Stimulated activated naive CD8-positive, alpha-beta T cell treated with anti-CD3 and anti-CD28 coated beads, Interleukin-15, amount 100 ng/mL, for 72 hours (primary cell): ENCODE data around the gene STRA6.

Experiments
- ATAC-seq: fragments of 150-1000 bp; cut with Tn5 transposase; 2 replicates; pipeline ENCODE4 v1.10.0; 2021; ENCODE audit warnings: mild to moderate bottlenecking, moderate library complexity
- DNase-seq, 2 donors: peaks; one replicate each; pipeline ENCODE4 v3.0.0; 2021 to 2022
- H3K27ac Mint-ChIP-seq, 2 donors: one replicate each; pipeline ENCODE4 v1.8.0; 2022; ENCODE audit warnings: mild to moderate bottlenecking in 2 of 2, mixed read lengths in 2 of 2, moderate library complexity in 2 of 2
- H3K27me3 Mint-ChIP-seq: one replicate; pipeline ENCODE4 v1.8.0; 2022; ENCODE audit warnings: mixed read lengths
- H3K4me1 Mint-ChIP-seq: one replicate; pipeline ENCODE4 v1.8.0; 2022; ENCODE audit warnings: mild to moderate bottlenecking, mixed read lengths
- H3K4me3 Mint-ChIP-seq, 2 donors: one replicate each; pipeline ENCODE4 v1.8.0; 2022; ENCODE audit warnings: mild to moderate bottlenecking in 2 of 2, mixed read lengths in 2 of 2, moderate library complexity in 1 of 2
- H3K9me3 Mint-ChIP-seq, 2 donors: one replicate each; pipeline ENCODE4 v1.8.0; 2022; ENCODE audit warnings: mixed read lengths in 2 of 2

Gene STRA6

DNA sequence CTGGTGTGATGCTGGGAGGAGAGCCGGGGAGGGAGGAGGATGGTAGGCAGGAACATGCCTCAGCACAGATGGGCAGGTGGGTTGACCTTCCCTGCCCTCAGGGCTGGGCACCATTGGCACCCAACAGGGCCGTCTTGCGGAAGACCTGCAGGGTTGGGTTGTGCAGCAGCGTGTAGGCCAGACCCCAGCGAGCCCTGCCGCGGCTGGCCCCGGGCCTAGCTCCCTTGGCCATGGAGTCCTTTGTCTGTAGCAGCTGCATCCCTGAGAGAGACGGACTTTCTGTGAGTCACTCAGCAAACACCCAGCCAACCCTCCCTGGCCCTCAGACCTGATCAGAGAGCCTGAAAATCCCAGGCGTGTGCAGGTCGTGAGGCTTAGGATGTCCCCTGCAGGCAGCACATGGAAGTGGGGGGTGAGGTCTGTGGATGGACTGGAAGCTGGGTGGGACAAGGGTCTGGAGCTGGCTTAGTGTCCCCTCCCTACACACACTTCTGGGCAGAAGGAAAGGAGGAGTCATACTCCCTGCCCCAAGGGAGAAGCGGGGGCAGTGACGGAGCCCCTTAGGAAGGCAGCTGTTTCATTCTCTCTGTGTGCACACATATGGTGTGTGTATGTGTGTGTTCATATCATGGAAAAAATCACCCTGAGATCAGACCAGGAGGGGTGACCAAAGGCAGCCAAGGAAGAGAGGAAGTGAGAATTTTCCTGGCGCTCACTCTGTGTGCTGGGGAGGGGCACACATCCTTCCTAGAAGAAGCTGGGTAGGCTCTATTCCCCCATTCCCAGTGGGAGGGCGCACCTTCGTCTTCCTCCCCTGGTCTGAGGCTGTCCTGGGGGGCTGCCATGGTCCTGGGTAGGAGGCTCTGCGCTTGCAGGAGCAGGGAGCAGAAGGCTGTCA, 22.4 kb downstream of the STRA6 start:
- no peak for DNase-seq
- H3K4me1 Mint-ChIP-seq, result no peaks in the 10 kb centered on the region

DNA sequence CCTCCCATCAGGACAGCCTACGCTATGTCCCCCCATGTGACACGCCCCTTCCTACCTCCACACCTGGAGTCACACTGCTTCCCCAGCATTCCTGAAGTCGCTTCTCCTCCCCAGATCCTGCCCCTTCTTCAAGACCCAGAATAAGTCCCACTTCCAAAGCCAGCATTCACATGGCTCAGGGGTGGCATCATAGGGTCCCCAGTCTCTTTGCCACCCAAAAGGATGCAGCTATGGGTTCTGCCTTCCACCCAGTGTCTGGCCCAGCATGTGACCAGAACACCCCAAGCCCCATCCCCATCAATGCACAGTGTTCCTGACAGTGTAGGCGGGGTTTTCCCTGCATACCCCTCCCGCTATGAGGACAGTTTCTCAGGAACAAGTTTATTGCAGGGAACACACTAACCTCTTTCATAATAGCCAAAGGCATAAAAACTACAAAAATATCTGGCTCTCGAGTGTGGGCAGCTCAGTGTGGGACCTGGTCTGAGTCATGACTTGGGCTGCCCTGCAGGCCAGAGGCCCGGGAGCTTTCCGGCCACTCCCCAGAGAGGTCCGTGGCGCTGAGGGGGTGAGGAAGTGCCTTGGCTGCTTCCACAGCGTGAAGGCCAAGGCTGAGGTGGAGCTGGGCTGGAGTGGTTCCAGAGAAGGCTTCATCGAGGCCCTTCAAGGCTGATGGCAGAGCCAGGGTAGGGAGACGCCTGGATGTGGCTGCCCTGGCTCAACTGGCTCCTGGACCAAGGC, 23.3 kb downstream of the STRA6 start:
- no peaks in the 10 kb centered on the region for H3K9me3 Mint-ChIP-seq
- no peaks in the 10 kb centered on the region for H3K27me3 Mint-ChIP-seq
- no peak for DNase-seq
- peak overlapping the region in 1 of 2 donors; percentile 36 for H3K27ac Mint-ChIP-seq
- H3K4me3 Mint-ChIP-seq, result no peak overlapping the region
- H3K4me1 Mint-ChIP-seq, result no peaks in the 10 kb centered on the region
- no peak for ATAC-seq

More for the DNA sequence above, 22.4 kb downstream of the STRA6 start:
- Mint-ChIP-seq H3K4me3 (no peak overlapping the region), H3K27ac (no peak overlapping the region), H3K9me3 (no peaks in the 10 kb centered on the region), H3K27me3 (no peaks in the 10 kb centered on the region)
- no peak for ATAC-seq

DNA sequence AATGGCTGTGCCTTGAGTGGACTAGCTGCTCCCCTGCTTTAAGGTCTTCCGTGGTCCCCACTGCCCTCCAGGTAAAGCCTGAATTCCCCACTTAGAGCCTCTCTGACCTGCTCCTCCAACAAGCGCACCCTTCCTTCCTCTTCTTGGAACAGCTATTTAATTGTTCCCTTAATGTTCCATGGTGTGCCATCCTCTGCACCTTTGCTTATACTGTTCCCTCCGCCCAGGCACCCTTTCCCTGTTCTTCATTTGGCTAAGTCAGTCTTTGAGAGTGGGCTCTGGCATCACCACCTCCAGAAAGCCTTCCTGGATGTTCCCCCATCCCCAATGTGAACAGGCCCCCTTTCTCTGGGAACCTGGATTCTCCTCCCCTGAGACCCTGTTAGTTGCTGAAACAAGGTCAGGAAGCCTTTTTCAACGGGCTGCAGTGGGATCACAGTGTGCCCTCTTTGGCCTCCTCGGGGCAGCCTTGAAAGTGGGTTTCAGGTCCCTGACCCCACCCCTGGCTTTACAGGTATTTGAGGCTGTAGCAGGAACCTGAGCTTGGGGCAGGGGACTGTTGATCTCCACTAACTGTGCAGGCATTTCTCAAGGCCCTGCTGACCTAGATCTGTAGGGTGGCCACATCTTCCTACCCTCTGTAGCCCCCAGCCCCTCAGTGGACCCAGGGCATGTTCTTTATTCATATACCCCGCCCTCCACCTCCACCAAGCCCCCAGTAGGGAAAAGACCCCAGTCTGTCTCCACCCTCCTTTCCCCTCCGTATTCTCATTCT, 24.1 kb downstream of the STRA6 start:
- H3K4me3 Mint-ChIP-seq, result no peak overlapping the region
- ATAC-seq (no peak), DNase-seq (no peak)
- H3K4me1 Mint-ChIP-seq, result no peaks in the 10 kb centered on the region
- H3K9me3 Mint-ChIP-seq, result no peaks in the 10 kb centered on the region
- peak overlapping the region in 1 of 2 donors; percentile 56 for H3K27ac Mint-ChIP-seq
- H3K27me3 Mint-ChIP-seq, result no peaks in the 10 kb centered on the region

DNA sequence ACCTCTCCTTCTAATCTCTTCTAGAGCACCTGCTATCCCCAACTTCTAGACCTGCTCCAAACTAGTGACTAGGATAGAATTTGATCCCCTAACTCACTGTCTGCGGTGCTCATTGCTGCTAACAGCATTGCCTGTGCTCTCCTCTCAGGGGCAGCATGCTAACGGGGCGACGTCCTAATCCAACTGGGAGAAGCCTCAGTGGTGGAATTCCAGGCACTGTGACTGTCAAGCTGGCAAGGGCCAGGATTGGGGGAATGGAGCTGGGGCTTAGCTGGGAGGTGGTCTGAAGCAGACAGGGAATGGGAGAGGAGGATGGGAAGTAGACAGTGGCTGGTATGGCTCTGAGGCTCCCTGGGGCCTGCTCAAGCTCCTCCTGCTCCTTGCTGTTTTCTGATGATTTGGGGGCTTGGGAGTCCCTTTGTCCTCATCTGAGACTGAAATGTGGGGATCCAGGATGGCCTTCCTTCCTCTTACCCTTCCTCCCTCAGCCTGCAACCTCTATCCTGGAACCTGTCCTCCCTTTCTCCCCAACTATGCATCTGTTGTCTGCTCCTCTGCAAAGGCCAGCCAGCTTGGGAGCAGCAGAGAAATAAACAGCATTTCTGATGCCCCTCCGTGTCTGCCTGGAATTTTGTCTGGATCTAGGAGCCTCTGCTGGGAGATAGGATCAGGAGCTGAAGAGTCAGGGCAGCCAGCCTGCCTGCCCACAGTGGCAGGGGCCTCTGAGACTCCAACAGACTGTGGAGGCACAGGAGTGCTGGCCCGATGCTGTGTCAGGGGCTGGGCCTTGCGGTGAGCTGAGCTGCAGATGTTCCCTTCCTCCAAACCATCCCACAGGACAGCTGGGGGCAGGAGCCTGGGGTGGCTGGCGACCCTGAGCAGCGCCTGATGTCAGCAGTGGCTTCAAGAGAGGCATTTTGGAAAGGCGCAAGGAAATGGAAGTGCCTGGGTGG, 26.0 kb downstream of the STRA6 start:
- ATAC-seq, result no peak

GRCh38 chr15:74175271-74176191, 27.1 kb downstream of the STRA6 start:
- Mint-ChIP-seq H3K27ac (no peak overlapping the region), H3K4me3 (no peak overlapping the region), H3K4me1 (no peaks in the 10 kb centered on the region), H3K27me3 (no peaks in the 10 kb centered on the region), H3K9me3 (no peaks in the 10 kb centered on the region)
- ATAC-seq, result no peak
- no peak for DNase-seq

More for the DNA sequence above, 26.0 kb downstream of the STRA6 start:
- Mint-ChIP-seq H3K4me1 (no peaks in the 10 kb centered on the region), H3K27ac (peak overlapping the region in 1 of 2 donors; percentile 53), H3K27me3 (no peaks in the 10 kb centered on the region), H3K9me3 (no peaks in the 10 kb centered on the region), H3K4me3 (no peak overlapping the region)
- no peak for DNase-seq

DNA sequence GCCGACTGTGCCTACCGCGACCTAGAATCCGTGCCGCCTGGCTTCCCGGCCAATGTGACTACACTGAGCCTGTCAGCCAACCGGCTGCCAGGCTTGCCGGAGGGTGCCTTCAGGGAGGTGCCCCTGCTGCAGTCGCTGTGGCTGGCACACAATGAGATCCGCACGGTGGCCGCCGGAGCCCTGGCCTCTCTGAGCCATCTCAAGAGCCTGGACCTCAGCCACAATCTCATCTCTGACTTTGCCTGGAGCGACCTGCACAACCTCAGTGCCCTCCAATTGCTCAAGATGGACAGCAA, 27.7 kb downstream of the STRA6 start:
- DNase-seq, result no peak
- no peaks in the 10 kb centered on the region for H3K27me3 Mint-ChIP-seq
- H3K4me3 Mint-ChIP-seq, result no peak overlapping the region
- ATAC-seq, result no peak
- H3K27ac Mint-ChIP-seq, result no peak overlapping the region
- no peaks in the 10 kb centered on the region for H3K9me3 Mint-ChIP-seq
- H3K4me1 Mint-ChIP-seq, result no peaks in the 10 kb centered on the region

GRCh38 chr15:74174219-74174957, 28.2 kb downstream of the STRA6 start:
- Mint-ChIP-seq H3K27ac (no peak overlapping the region), H3K9me3 (no peaks in the 10 kb centered on the region), H3K4me3 (no peak overlapping the region), H3K27me3 (no peaks in the 10 kb centered on the region), H3K4me1 (no peaks in the 10 kb centered on the region)
- ATAC-seq, result no peak
- no peak for DNase-seq

DNA sequence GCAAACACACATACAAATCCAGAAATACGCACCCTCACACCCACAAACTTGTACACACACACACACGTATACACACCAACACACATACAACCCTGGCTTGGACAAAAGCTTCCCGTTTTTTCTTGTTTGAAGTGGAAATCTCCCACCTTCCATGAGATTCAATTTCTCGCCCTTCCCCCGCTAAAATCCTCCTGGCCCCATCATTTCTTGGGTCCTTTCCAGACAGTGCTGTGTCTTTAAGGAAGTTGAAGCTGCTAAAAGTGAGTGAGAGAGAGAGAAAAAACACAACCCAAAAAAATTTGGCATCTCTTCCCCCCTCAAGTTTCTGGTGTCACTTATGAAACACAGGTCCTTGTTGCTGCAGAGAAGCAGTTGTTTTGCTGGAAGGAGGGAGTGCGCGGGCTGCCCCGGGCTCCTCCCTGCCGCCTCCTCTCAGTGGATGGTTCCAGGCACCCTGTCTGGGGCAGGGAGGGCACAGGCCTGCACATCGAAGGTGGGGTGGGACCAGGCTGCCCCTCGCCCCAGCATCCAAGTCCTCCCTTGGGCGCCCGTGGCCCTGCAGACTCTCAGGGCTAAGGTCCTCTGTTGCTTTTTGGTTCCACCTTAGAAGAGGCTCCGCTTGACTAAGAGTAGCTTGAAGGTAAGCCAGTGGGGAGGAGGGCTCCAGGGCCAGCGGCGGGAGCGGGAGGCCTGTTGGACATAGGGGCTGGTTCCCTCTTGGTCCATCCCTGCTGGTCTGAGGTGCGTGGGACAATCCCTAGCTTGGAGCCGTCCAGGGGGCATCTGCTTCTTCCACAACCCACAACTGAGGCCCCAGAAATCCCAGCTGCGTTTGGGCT, 29.0 kb downstream of the STRA6 start, which contains the start of gene ISLR:
TSS of gene ISLR (plus strand) at position 331 of the 839 bp plus-strand sequence. CDS start 1,149 bp downstream, outside the sequence.
- ATAC-seq (no peak), DNase-seq (no peak)
- no peak within 1 kb of the TSS for H3K27ac Mint-ChIP-seq
- H3K4me1 Mint-ChIP-seq, result no peaks in the 10 kb centered on the region
- no peaks in the 10 kb centered on the region for H3K27me3 Mint-ChIP-seq
- H3K4me3 Mint-ChIP-seq, result no peak within 1 kb of the TSS
- no peaks in the 10 kb centered on the region for H3K9me3 Mint-ChIP-seq

- Mint-ChIP-seq H3K27me3 (no peaks in the 10 kb centered on the region), H3K27ac (no peak overlapping the region), H3K4me1 (no peaks in the 10 kb centered on the region), H3K9me3 (no peaks in the 10 kb centered on the region), H3K4me3 (no peak overlapping the region)
- DNase-seq (no peak), ATAC-seq (no peak)
These were observed 29.7 kb downstream of the STRA6 start for GRCh38 chr15:74172701-74173379.

- ATAC-seq (no peak), DNase-seq (no peak)
- no peaks in the 10 kb centered on the region for H3K9me3 Mint-ChIP-seq
- no peak overlapping the region for H3K27ac Mint-ChIP-seq
- no peaks in the 10 kb centered on the region for H3K4me1 Mint-ChIP-seq
- H3K27me3 Mint-ChIP-seq, result no peaks in the 10 kb centered on the region
- H3K4me3 Mint-ChIP-seq, result no peak overlapping the region
These were observed 30.5 kb downstream of the STRA6 start for GRCh38 chr15:74171965-74172541.

DNA sequence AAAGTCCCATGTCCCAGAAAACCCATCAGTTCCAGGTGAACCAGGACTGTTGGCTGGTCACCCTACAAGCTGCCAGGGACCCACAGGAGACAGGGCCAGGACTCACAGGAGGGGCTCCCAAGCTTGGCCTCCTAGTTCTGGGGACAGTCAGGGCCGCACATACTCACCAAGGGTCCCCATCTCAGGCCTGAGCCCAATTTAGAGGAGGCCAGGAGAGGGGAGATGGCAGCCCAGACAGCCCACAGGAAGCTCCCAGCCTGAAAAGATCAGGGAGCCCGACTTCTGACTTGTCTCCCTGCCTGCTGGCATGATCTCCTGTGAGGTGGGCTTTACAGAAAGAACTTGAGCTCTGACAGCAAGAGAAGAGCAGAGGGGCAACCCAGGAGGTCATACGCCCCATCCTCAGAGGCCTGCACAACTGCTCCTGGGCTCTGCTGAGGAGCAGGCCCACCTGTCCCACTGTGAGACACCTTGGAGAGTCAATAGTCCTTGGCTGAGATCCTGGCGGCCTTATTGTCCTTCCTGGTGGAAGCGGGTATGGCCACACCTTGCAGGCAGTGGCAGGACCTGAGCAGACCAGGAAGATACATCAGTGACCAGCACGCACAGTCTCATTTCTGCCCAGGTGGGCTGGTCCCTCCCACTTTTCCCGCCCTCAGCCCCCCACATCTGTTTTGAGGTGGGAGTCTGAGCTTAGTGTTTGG, 31.6 kb downstream of the STRA6 start:
- Mint-ChIP-seq H3K4me3 (no peak overlapping the region), H3K27me3 (no peaks in the 10 kb centered on the region), H3K27ac (no peak overlapping the region), H3K9me3 (no peaks in the 10 kb centered on the region), H3K4me1 (no peaks in the 10 kb centered on the region)
- no peak for DNase-seq
- no peak for ATAC-seq
